ENCODE measurements around the gene SIGLEC12. TPM values are rescaled to one million over a fixed set of nuclear protein-coding genes. Genes with fewer than 3 reads are reported as not detected.

SIGLEC12 gene
- total and polyA plus RNA-seq, 9 of the 15 experiments (the other 6 are each of a cell fraction or from before 2014, with no cell fraction given): 0.08 to 1.3 (median 0.54) TPM

- no peak for TF ChIP-seq SLC30A9 (CRISPR knock-in tag; IDR thresholded peaks at IDR 0.05)
- TF ChIP-seq ZNF384 (IDR thresholded peaks at IDR 0.05; ENCODE audit: low read depth, low read length): 0 out of 2 replicates have a peak, but pooled peaks have one; percentile 11
- no peak for TF ChIP-seq CBFB (CRISPR knock-in tag; IDR thresholded peaks at IDR 0.05)
- peak; percentile 31; the same call in 1 of the 2 replicates for TF ChIP-seq ARID3A (IDR thresholded peaks at IDR 0.05; ENCODE audit: borderline replicate concordance, low read depth, low read length)
- TF ChIP-seq RBFOX2 (IDR thresholded peaks at IDR 0.05; ENCODE audit: low read depth, low read length): no peak
- peak; percentile 53; the same call in 1 of the 2 replicates for TF ChIP-seq BHLHE40 (IDR thresholded peaks at IDR 0.05; ENCODE audit: low read length)
- peak; percentile 20; the same call in 1 of the 2 replicates for TF ChIP-seq ETV1 (tag; conservative IDR thresholded peaks at IDR 0.05; ENCODE audit: low read depth)
- no peak for TF ChIP-seq HNRNPLL (IDR thresholded peaks at IDR 0.05; ENCODE audit: low read depth, low read length, poor library complexity, severe bottlenecking)
- no peak for TF ChIP-seq CHD1 (IDR thresholded peaks at IDR 0.05; ENCODE audit: low read length)
- TF ChIP-seq ZNF699 (CRISPR knock-in tag; IDR thresholded peaks at IDR 0.05; ENCODE audit: insufficient replicate concordance): no peak
- no peak for TF ChIP-seq MXD1 (CRISPR knock-in tag; IDR thresholded peaks at IDR 0.05; ENCODE audit: borderline replicate concordance, poor library complexity, severe bottlenecking)
- peak; percentile 18; the same call in 1 of the 2 replicates for TF ChIP-seq NFE2 (IDR thresholded peaks at IDR 0.05; ENCODE audit: low read depth)
- no peak for TF ChIP-seq PPARD (CRISPR knock-in tag; IDR thresholded peaks at IDR 0.05)
- TF ChIP-seq JUND (IDR thresholded peaks at IDR 0.05; ENCODE audit: borderline replicate concordance, low read depth, low read length): 0 out of 2 replicates have a peak, but pooled peaks have one; percentile 19
- 0 out of 3 replicates have a peak, but pooled peaks have one; percentile 28 for TF ChIP-seq JUND (tag; IDR thresholded peaks at IDR 0.05; ENCODE audit: borderline replicate concordance, low read depth, low read length)
- TF ChIP-seq MAFF (IDR thresholded peaks at IDR 0.05; ENCODE audit: low read length): peak; percentile 1; the same call in 1 of the 2 replicates
- TF ChIP-seq CTBP1 (IDR thresholded peaks at IDR 0.05; ENCODE audit: borderline replicate concordance): peak; percentile 22; the same call in 1 of the 2 replicates
- TF ChIP-seq TAL1 (IDR thresholded peaks at IDR 0.05): 0 out of 2 replicates have a peak, but pooled peaks have one; percentile 32
- TF ChIP-seq PRPF4 (IDR thresholded peaks at IDR 0.05; ENCODE audit: insufficient read depth, low read depth, low read length, poor library complexity, severe bottlenecking): no peak
- no peak for TF ChIP-seq CBX1 (IDR thresholded peaks at IDR 0.05; ENCODE audit: low read depth)
Observed at GRCh38 chr19:51448411-51449016, 53.1 kb downstream of the SIGLEC12 start (continued).

All from K562 (cell line).